ENCODE data around the gene BOD1. TPM values are rescaled to one million over a fixed set of nuclear protein-coding genes. Genes with fewer than 3 reads are reported as not detected.
A peak's percentile ranks its signal among the peaks of the same experiment; 100 is the strongest.
"Not testable (repeated sequence)": the region's sequence is repeated elsewhere in the genome, so short reads cannot be mapped to it uniquely, and the experiment has no call there.

The BOD1 gene
- total RNA-seq, 4 donors from 2014 or later: 50.8 to 64.4 (median 54.7) TPM

DNA sequence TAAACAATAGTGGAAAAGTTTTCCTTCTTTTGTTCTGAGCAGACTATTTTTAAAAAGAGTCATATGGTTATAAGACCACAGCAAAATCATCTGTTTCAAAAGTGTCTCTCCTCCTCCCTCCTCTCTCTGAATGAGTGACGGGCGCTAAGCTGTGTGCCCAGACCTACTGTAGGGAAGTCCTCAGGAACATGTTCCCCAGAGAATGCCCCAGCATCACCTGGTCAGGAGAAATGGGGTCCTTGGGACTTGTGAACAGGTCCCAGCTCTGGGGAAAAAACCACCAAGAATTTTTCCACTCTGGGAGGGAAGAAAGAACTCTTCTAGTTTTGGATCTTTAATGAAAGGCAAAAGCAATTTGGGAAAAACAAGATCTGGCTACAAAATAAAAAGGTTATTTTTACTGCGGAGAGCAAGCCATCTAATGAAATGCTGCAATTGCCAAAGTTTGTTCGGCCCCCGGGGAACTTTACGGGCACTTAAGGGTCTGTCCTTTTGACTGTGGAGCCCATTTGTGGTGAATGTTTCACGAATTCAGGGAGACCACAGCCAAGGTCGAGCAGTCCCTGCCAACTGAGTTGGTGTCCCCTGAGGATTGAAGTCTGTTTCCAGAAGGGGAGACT is 25.9 kb downstream of the BOD1 start:
- Histone ChIP-seq H3K4me3 (no peak overlapping the region), H3K36me3 (peaks cover 0 to 10% of the 10 kb centered on the region in 2 donors), H3K9me3 (peaks cover 0 to 22% (median 3%) of the 10 kb centered on the region in 3 donors), H3K4me1 (peaks cover 0 to 3% (median 0%) of the 10 kb centered on the region in 3 donors), H3K27me3 (no peaks in the 10 kb centered on the region), H3K27ac (peak overlapping the region in 1 of 4 donors; percentile 5)
- 43 to 48% methylated on average over 6 to 8 of the region's 8 CpGs for WGBS, 2 donors (ENCODE audit: low coverage in 1 of 2)
- no peak for ATAC-seq
- TF ChIP-seq POLR2A (IDR thresholded peaks at IDR 0.05): no peak
- no peak for TF ChIP-seq EP300 (IDR thresholded peaks at IDR 0.05)
- TF ChIP-seq, protein P1, sequence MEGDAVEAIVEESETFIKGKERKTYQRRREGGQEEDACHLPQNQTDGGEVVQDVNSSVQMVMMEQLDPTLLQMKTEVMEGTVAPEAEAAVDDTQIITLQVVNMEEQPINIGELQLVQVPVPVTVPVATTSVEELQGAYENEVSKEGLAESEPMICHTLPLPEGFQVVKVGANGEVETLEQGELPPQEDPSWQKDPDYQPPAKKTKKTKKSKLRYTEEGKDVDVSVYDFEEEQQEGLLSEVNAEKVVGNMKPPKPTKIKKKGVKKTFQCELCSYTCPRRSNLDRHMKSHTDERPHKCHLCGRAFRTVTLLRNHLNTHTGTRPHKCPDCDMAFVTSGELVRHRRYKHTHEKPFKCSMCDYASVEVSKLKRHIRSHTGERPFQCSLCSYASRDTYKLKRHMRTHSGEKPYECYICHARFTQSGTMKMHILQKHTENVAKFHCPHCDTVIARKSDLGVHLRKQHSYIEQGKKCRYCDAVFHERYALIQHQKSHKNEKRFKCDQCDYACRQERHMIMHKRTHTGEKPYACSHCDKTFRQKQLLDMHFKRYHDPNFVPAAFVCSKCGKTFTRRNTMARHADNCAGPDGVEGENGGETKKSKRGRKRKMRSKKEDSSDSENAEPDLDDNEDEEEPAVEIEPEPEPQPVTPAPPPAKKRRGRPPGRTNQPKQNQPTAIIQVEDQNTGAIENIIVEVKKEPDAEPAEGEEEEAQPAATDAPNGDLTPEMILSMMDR (IDR thresholded peaks at IDR 0.05): no peak
- no peak for TF ChIP-seq POLR2AphosphoS5 (IDR thresholded peaks at IDR 0.05)

DNA sequence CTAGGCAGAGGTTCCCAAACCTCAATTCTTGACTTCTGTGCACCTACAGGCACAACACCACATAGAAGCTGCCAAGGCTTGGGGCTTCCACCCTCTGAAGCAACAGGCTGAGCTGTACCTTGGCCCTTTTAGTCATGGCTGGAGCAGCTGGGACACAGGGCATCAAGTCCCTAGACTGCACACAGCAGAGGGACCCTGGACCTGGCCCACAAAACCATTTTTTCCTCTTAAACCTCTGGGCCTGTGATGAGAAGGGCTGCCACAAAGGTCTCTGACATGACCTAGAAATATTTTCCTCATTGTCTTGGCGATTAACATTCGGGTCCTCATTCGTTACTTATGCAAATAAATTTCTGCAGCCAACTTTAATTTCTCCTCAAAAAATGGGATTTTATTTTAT is 30.3 kb downstream of the BOD1 start:
- not testable (repeated sequence) for H3K36me3 ChIP-seq, H3K9me3 ChIP-seq, H3K4me1 ChIP-seq, H3K27me3 ChIP-seq, H3K4me3 ChIP-seq, ATAC-seq, H3K27ac ChIP-seq
- WGBS, 2 donors (ENCODE audit: low coverage in 1 of 2): 93 to 95% methylated on average over 3 of the region's 3 CpGs

DNA sequence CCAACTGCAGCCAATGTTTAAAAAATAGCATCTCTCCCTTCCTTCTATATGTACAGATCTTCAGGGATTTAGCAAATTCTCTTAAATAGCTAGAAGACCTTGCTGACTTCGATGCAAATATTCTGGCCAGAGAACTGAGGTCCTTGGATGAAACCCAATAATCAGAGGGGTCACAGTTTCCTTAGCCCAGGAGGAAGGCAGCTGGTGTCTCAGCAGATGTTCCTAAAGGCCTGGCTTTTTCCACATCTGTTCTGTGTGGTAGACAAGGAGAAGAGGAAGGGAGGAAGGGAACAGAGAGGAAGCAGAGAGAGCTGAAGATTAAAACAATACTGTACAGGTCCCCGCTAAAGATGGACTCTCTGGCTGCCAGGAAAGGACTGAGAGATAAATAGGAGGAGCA is 33.1 kb downstream of the BOD1 start:
- no peak for TF ChIP-seq EP300 (IDR thresholded peaks at IDR 0.05)
- TF ChIP-seq, protein P1 (IDR thresholded peaks at IDR 0.05): no peak
- TF ChIP-seq POLR2A (IDR thresholded peaks at IDR 0.05): no peak
- no peak for TF ChIP-seq POLR2AphosphoS5 (IDR thresholded peaks at IDR 0.05)
- Histone ChIP-seq H3K27ac (no peak overlapping the region), H3K36me3 (no peaks in the 10 kb centered on the region), H3K27me3 (no peaks in the 10 kb centered on the region), H3K4me3 (no peak overlapping the region), H3K4me1 (no peaks in the 10 kb centered on the region), H3K9me3 (peaks cover 0 to 13% (median 2%) of the 10 kb centered on the region in 3 donors)
- 59% methylated on average over 2 of the region's 2 CpGs; no CpG with 5 or more reads in 1 of the 2 donors for WGBS, 2 donors (ENCODE audit: low coverage in 1 of 2)
- no peak for ATAC-seq

DNA sequence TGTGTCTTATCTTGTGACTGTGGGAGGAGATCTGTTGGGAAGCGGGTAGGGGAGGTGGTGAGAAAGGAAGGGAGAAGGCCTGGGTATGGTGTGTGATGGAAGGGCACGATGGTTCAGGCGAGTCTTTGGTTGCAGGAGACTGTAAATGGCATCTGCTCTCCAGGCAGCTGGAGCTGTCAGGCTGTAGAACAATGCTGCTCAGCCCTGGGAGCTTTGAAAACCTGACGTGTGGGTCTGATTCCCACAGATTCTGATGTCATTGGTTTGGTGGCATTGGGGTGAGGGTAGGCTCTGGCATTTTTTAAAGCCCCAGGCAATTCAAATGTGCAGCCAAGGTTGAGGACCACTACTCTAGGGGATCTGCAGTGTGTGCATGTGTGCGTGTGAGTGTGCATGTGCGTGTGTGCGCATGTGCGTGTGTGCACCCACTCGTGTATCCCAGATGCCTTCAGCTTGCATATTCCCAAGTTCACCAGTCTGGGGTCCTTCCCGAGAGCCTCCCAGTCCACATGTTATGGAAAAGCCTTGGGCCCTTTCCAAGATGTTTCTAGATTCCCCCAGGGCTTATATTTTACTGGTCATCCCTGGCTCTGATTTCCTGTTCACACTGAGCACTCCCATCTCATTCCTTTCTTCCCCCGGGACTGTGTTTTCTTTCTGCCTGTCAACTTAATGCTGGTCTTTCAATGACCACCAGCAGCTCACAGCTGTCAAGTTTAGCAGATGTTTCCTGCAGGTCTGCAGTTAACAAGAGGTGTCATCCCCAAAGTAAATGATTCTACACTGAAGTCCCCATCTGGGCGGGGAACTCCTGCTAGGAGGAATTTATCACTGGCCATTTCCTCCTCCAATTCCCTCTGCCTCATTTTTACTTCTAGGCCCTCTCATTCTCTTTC is 34.0 kb downstream of the BOD1 start:
- peaks cover 0 to 14% (median 2%) of the 10 kb centered on the region in 3 donors for H3K9me3 ChIP-seq
- WGBS, 2 donors (ENCODE audit: low coverage in 1 of 2): 65 to 66% methylated on average over 2 to 8 of the region's 12 CpGs
- no peak overlapping the region for H3K4me3 ChIP-seq
- no peaks in the 10 kb centered on the region for H3K4me1 ChIP-seq
- H3K27ac ChIP-seq: no peak overlapping the region
- no peak for ATAC-seq
- TF ChIP-seq POLR2AphosphoS5 (IDR thresholded peaks at IDR 0.05) (no peak), EP300 (IDR thresholded peaks at IDR 0.05) (no peak), POLR2A (IDR thresholded peaks at IDR 0.05) (no peak)
- TF ChIP-seq, protein P1 (IDR thresholded peaks at IDR 0.05): no peak
- no peaks in the 10 kb centered on the region for H3K36me3 ChIP-seq
- H3K27me3 ChIP-seq: no peaks in the 10 kb centered on the region

DNA sequence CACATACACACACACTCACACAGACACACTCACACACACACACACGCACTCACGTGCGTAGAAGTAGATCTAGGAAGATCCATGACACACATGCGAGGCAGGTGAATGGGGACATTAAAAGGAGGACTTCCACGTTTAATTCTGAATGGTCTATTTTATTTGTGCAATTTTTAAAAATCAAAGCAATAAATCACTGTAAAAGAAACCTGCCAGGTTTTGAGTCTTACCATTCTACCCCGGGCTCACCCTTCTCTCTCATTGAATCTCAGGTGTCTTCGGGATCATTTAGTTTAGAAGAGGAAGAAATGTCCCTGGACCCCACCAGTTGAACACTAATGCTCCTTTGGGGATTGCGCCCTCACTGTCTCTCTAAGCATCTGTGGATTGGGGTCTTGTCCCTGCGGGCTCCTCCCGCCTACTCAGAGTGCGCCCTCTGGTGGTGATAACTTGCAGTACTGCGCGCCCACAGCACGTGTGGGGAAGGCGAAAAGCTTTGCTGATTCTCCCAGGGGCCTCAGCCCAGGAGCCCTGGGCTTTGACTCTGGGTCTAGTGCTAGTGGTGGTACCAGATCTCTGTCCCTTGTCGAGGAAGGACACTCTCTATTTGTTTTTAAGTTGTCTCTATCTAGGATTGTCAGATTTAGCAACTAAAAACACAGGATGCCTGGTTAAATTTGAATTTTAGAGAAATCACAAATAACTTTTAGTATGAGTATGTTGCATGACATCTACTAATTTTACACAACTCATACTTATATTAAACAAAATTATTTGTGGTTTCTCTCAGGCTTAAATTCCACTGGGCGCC is 34.8 kb downstream of the BOD1 start:
- no peaks in the 10 kb centered on the region for H3K4me1 ChIP-seq
- 66 to 71% methylated on average over 10 to 12 of the region's 17 CpGs for WGBS, 2 donors (ENCODE audit: low coverage in 1 of 2)
- ATAC-seq: no peak
- no peak for TF ChIP-seq POLR2AphosphoS5 (IDR thresholded peaks at IDR 0.05)
- TF ChIP-seq EP300 (IDR thresholded peaks at IDR 0.05): no peak
- TF ChIP-seq, protein P1 (IDR thresholded peaks at IDR 0.05): peak; percentile 26 to 72 (median 50)
- no peaks in the 10 kb centered on the region for H3K27me3 ChIP-seq
- H3K9me3 ChIP-seq: peaks cover 0 to 14% (median 2%) of the 10 kb centered on the region in 3 donors
- H3K36me3 ChIP-seq: no peaks in the 10 kb centered on the region
- no peak overlapping the region for H3K4me3 ChIP-seq
- no peak overlapping the region for H3K27ac ChIP-seq

All from gastroesophageal sphincter (tissue), 4 donors.